T-helper 17 cell (primary cell): ENCODE measurements around the gene SERPINA5. TPM values are rescaled to one million over a fixed set of nuclear protein-coding genes. Genes with fewer than 3 reads are reported as not detected.
"Not testable (repeated sequence)": the region's sequence is repeated elsewhere in the genome, so short reads cannot be mapped to it uniquely, and the experiment has no call there.

Source experiments
- ATAC-seq: fragments of 150-1000 bp; cut with Tn5 transposase; 2 replicates; pipeline ENCODE4 v1.10.0; 2021; ENCODE audit warnings: mild to moderate bottlenecking, moderate library complexity
- DNase-seq, 3 donors: peaks; one replicate each; pipeline versions ENCODE4 v3.0.0 to v3.0.0-alpha.2; 2020 to 2021
- H3K9me3 ChIP-seq: one replicate; pipeline ENCODE4 v1.7.0; 2013; ENCODE audit warnings: low read length, mild to moderate bottlenecking; ENCODE audit not compliant: control insufficient read depth, poor library complexity, severe bottlenecking
- H3K27ac Mint-ChIP-seq: one replicate; pipeline ENCODE4 v1.8.0; 2022; ENCODE audit warnings: mild to moderate bottlenecking, moderate library complexity, mixed read lengths
- H3K27me3 Mint-ChIP-seq: one replicate; pipeline ENCODE4 v1.8.0; 2022; ENCODE audit warnings: mixed read lengths
- H3K36me3 Mint-ChIP-seq: one replicate; pipeline ENCODE4 v1.8.0; 2022; ENCODE audit warnings: low read depth, mixed read lengths
- H3K4me1 Mint-ChIP-seq: one replicate; pipeline ENCODE4 v1.8.0; 2022; ENCODE audit warnings: mild to moderate bottlenecking, mixed read lengths
- H3K4me3 Mint-ChIP-seq: one replicate; pipeline ENCODE4 v1.8.0; 2022; ENCODE audit warnings: mild to moderate bottlenecking, moderate library complexity, mixed read lengths
- total RNA-seq, 4 donors: library from RNA in 2 of 4; stranded (reverse) in 2 of 4; gene quantifications; one replicate each; pipeline ENCODE4 v1.2.3 and lab custom pipeline; 2022 to 2026

Gene SERPINA5
- total RNA-seq, 2 donors from 2014 or later = not detected

DNA sequence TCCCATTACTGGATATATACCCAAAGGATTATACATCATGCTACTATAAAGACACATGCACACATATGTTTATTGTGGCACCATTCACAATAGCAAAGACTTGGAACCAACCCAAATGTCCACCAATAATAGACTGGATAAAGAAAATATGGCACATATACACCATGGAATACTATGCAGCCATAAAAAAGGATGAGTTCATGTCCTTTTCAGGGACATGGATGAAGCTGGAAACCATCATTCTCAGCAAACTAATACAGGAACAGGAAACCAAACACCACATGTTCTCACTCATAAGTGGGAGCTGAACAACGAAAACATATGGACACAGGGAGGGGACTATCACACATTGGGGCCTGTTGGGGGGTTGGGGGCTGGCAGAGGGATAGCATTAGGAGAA, 27.7 kb downstream of the SERPINA5 start:
- H3K9me3 ChIP-seq, H3K4me3 Mint-ChIP-seq, ATAC-seq, H3K36me3 Mint-ChIP-seq, H3K4me1 Mint-ChIP-seq, H3K27ac Mint-ChIP-seq, DNase-seq: not testable (repeated sequence)
- peaks cover 22% of the 10 kb centered on the region for H3K27me3 Mint-ChIP-seq

GRCh38 chr14:94611179-94611578, 30.0 kb downstream of the SERPINA5 start:
- Mint-ChIP-seq H3K36me3 (no peaks in the 10 kb centered on the region), H3K4me1 (no peaks in the 10 kb centered on the region), H3K27ac (no peak overlapping the region), H3K27me3 (peaks cover 23% of the 10 kb centered on the region), H3K4me3 (no peak overlapping the region)
- no peaks in the 10 kb centered on the region for H3K9me3 ChIP-seq
- DNase-seq = no peak
- no peak for ATAC-seq

- Mint-ChIP-seq H3K36me3 (no peaks in the 10 kb centered on the region), H3K27me3 (peaks cover 22% of the 10 kb centered on the region), H3K4me1 (no peaks in the 10 kb centered on the region), H3K27ac (no peak within 1 kb of the TSS), H3K4me3 (no peak within 1 kb of the TSS)
- ATAC-seq (no peak), DNase-seq (no peak)
- no peaks in the 10 kb centered on the region for H3K9me3 ChIP-seq
Observed at GRCh38 chr14:94612174-94612573, 30.9 kb downstream of the SERPINA5 start, which contains the start of gene SERPINA3. TSS of gene SERPINA3 (plus strand) at chr14:94612391. CDS start at chr14:94614442, 2,051 bp downstream.

- Mint-ChIP-seq H3K27me3 (peaks cover 22% of the 10 kb centered on the region), H3K4me1 (no peaks in the 10 kb centered on the region), H3K27ac (no peak overlapping the region), H3K4me3 (no peak overlapping the region), H3K36me3 (no peaks in the 10 kb centered on the region)
- no peaks in the 10 kb centered on the region for H3K9me3 ChIP-seq
- ATAC-seq = no peak
- no peak for DNase-seq
Observed at GRCh38 chr14:94612580-94613554, 31.6 kb downstream of the SERPINA5 start.

GRCh38 chr14:94613720-94614644, 32.8 kb downstream of the SERPINA5 start:
- Mint-ChIP-seq H3K36me3 (no peaks in the 10 kb centered on the region), H3K27ac (no peak overlapping the region), H3K4me3 (no peak overlapping the region), H3K27me3 (peaks cover 22% of the 10 kb centered on the region), H3K4me1 (no peaks in the 10 kb centered on the region)
- H3K9me3 ChIP-seq = peaks cover 6% of the 10 kb centered on the region
- DNase-seq = no peak
- ATAC-seq = no peak

DNA sequence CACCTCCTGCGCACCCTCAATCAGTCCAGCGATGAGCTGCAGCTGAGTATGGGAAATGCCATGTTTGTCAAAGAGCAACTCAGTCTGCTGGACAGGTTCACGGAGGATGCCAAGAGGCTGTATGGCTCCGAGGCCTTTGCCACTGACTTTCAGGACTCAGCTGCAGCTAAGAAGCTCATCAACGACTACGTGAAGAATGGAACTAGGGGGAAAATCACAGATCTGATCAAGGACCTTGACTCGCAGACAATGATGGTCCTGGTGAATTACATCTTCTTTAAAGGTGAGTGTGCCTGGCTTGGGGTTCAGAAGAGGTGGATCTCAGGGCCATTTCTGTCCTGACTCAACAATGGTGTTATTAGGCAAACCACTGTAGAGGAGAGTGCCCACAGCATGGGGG, 33.6 kb downstream of the SERPINA5 start:
- ATAC-seq (no peak), DNase-seq (no peak)
- Mint-ChIP-seq H3K4me3 (no peak overlapping the region), H3K27ac (no peak overlapping the region), H3K27me3 (peaks cover 22% of the 10 kb centered on the region), H3K36me3 (no peaks in the 10 kb centered on the region), H3K4me1 (no peaks in the 10 kb centered on the region)
- H3K9me3 ChIP-seq = peaks cover 6% of the 10 kb centered on the region

DNA sequence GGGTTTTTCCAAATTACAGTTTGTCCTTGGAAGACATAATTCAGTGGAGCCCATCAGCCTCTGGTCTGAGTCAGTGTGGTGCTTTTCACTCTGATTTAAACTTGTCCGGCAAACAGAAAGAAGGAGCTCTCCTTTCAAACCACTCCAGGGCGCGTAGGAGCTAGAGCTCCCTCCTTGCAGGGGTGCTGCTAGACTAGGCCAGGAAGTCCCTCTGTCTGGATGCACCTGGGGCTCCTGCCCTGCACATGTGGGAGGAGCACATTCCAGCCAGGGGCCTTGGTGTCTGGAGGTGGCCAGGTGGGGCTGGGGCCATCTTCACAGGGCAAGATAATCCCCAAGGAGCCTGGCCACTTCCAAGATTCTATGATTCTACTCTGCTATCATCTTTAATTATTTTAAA, 34.0 kb downstream of the SERPINA5 start:
- Mint-ChIP-seq H3K36me3 (no peaks in the 10 kb centered on the region), H3K27me3 (peaks cover 24% of the 10 kb centered on the region), H3K4me3 (no peak overlapping the region), H3K4me1 (no peaks in the 10 kb centered on the region), H3K27ac (no peak overlapping the region)
- DNase-seq (no peak), ATAC-seq (no peak)
- H3K9me3 ChIP-seq = peaks cover 6% of the 10 kb centered on the region

DNA sequence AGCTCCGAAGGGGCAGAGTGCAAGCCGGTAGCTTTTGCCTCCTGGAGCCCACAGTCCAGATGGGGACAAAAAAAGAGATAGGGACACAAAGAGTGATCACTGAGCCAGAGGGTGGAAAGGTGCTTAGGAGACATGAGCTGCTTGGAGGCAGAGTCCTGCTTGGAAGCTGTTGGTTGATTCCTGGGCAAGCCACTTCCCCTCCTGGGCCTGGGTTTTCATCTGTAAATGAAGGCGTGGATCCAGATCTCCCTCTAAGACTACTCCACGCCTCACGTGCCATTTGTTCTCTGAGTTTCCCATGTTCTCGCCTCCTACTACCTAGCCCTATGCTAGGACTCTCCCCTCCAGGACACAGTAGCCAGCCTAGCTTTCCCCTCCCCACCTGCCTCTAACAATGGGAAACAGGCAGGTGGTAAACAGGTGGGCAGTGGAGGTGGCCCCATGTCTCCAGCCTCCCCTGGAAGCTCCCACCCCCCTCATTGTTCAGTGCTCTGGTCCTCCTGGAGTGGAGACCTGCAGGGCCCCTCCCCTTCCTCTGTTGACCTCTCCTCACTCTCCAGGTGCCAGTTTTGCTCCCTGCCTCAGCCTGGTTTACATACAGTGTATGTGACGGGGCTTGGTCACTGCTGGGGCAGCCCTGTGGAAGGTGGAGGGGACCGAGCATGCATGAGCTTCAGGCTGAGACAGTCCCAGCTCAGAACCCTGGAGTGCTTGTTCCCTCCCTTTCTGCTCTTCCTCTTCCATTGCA, 34.8 kb downstream of the SERPINA5 start:
- ATAC-seq (no peak), DNase-seq (no peak)
- no peaks in the 10 kb centered on the region for H3K36me3 Mint-ChIP-seq
- H3K27ac Mint-ChIP-seq = no peak overlapping the region
- H3K27me3 Mint-ChIP-seq = peaks cover 29% of the 10 kb centered on the region
- no peaks in the 10 kb centered on the region for H3K4me1 Mint-ChIP-seq
- H3K9me3 ChIP-seq = peaks cover 6% of the 10 kb centered on the region
- H3K4me3 Mint-ChIP-seq = no peak overlapping the region

- no peak for DNase-seq
- ATAC-seq = no peak
- Mint-ChIP-seq H3K4me3 (no peak overlapping the region), H3K27me3 (peaks cover 37% of the 10 kb centered on the region), H3K4me1 (no peaks in the 10 kb centered on the region), H3K36me3 (no peaks in the 10 kb centered on the region), H3K27ac (no peak overlapping the region)
- peaks cover 6% of the 10 kb centered on the region for H3K9me3 ChIP-seq
Observed at GRCh38 chr14:94617366-94617941, 36.2 kb downstream of the SERPINA5 start.

DNA sequence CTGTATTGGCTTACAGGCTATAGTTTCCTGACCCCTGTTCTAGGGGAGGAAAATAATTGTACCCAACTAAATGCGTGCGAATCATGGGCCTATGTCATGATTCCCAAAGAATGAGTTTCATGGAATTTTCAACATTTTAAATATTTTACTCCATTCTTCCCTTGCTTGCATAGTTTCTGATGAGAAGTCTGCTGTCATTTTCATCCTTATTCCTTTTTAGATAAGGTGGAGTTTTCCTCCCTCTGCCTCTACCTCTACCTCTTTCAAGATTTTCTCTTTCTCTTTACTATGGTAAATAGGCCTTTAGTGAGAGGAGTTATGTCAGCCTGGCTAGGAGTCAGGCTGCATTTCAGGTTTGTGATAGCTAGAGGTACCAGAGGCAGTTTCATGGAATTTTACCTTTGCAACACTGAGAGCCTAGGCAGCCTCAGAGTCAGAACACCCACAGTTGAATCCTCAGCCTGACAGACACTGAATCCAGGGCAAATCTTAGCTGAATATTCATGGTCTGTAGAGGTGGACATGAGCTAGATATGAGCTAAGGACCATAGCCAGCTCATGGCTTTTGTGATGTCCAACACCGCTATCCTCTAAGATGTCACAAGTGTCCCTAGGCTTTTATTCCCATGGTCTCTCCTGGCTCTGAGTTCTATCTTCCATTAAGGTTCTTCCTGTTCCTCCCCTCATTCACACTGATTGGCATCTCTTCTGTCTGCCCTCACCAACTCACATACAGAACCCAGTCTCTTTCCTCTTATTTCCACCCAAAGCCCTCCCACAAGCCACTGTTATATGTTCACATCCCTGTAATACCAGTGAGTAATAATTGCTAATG, 37.0 kb downstream of the SERPINA5 start:
- H3K27me3 Mint-ChIP-seq = peaks cover 41% of the 10 kb centered on the region
- no peaks in the 10 kb centered on the region for H3K36me3 Mint-ChIP-seq
- DNase-seq = no peak
- H3K27ac Mint-ChIP-seq = no peak overlapping the region
- peaks cover 6% of the 10 kb centered on the region for H3K9me3 ChIP-seq
- no peak overlapping the region for H3K4me3 Mint-ChIP-seq
- no peak for ATAC-seq
- no peaks in the 10 kb centered on the region for H3K4me1 Mint-ChIP-seq

DNA sequence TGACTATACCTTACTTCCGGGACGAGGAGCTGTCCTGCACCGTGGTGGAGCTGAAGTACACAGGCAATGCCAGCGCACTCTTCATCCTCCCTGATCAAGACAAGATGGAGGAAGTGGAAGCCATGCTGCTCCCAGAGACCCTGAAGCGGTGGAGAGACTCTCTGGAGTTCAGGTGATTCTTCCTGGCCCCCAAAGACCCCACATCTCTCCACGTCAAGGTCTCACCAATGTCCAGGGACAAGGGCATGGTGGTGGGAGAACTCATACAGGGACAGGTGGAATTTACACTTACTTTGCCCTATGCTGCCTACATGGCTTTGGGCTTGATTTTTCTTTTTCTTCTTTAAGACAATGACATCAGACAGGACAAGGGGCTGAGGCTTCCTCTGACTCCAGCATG, 38.1 kb downstream of the SERPINA5 start:
- Mint-ChIP-seq H3K4me1 (no peaks in the 10 kb centered on the region), H3K27me3 (peaks cover 34% of the 10 kb centered on the region), H3K4me3 (no peak overlapping the region), H3K27ac (no peak overlapping the region), H3K36me3 (no peaks in the 10 kb centered on the region)
- peaks cover 6% of the 10 kb centered on the region for H3K9me3 ChIP-seq
- DNase-seq (no peak), ATAC-seq (no peak)

GRCh38 chr14:94620597-94620996, 39.4 kb downstream of the SERPINA5 start:
- peaks cover 6% of the 10 kb centered on the region for H3K9me3 ChIP-seq
- Mint-ChIP-seq H3K27ac (no peak overlapping the region), H3K27me3 (peaks cover 28% of the 10 kb centered on the region), H3K36me3 (no peaks in the 10 kb centered on the region), H3K4me3 (no peak overlapping the region), H3K4me1 (no peaks in the 10 kb centered on the region)
- ATAC-seq (no peak), DNase-seq (no peak)
